ENCODE measurements around the gene LRRC32.
A peak's percentile ranks its signal among the peaks of the same experiment; 100 is the strongest.
"Not testable (repeated sequence)": the region's sequence is repeated elsewhere in the genome, so short reads cannot be mapped to it uniquely, and the experiment has no call there.

Gene LRRC32

GRCh38 chr11:76649851-76650372, 20.6 kb downstream of the LRRC32 start:
- no peak for TF ChIP-seq CTCF (IDR thresholded peaks at IDR 0.05; ENCODE audit: unreplicated experiment in 3 of 3)
- Mint-ChIP-seq H3K4me3 (no peak overlapping the region), H3K36me3 (ENCODE audit: low read depth) (no peaks in the 10 kb centered on the region), H3K27me3 (ENCODE audit: low read depth) (no peaks in the 10 kb centered on the region), H3K9me3 (peaks cover 31% of the 10 kb centered on the region), H3K4me1 (peaks cover 41% of the 10 kb centered on the region), H3K27ac (peak overlapping the region in 2 of 3 experiments; percentile 73 to 83)

- H3K4me1 Mint-ChIP-seq, result peaks cover 32% of the 10 kb centered on the region
- no peak for TF ChIP-seq CTCF (IDR thresholded peaks at IDR 0.05; ENCODE audit: unreplicated experiment in 3 of 3)
- no peaks in the 10 kb centered on the region for H3K36me3 Mint-ChIP-seq (ENCODE audit: low read depth)
- no peaks in the 10 kb centered on the region for H3K27me3 Mint-ChIP-seq (ENCODE audit: low read depth)
- peaks cover 35% of the 10 kb centered on the region for H3K9me3 Mint-ChIP-seq
- H3K27ac Mint-ChIP-seq, result peak overlapping the region in 2 of 3 experiments; percentile 42 to 83
- no peak overlapping the region for H3K4me3 Mint-ChIP-seq
Observed at GRCh38 chr11:76649011-76649410, 21.5 kb downstream of the LRRC32 start.

GRCh38 chr11:76648061-76648460, 22.5 kb downstream of the LRRC32 start:
- Mint-ChIP-seq H3K9me3 (peaks cover 35% of the 10 kb centered on the region), H3K27ac (no peak overlapping the region), H3K36me3 (ENCODE audit: low read depth) (no peaks in the 10 kb centered on the region), H3K4me3 (no peak overlapping the region), H3K4me1 (peaks cover 23% of the 10 kb centered on the region), H3K27me3 (ENCODE audit: low read depth) (no peaks in the 10 kb centered on the region)
- TF ChIP-seq CTCF (IDR thresholded peaks at IDR 0.05; ENCODE audit: unreplicated experiment in 3 of 3), result no peak

GRCh38 chr11:76646882-76647534, 23.5 kb downstream of the LRRC32 start:
- Mint-ChIP-seq H3K9me3 (peaks cover 35% of the 10 kb centered on the region), H3K4me1 (peaks cover 16% of the 10 kb centered on the region), H3K27me3 (ENCODE audit: low read depth) (no peaks in the 10 kb centered on the region), H3K36me3 (ENCODE audit: low read depth) (no peaks in the 10 kb centered on the region), H3K27ac (no peak overlapping the region), H3K4me3 (no peak overlapping the region)
- no peak for TF ChIP-seq CTCF (IDR thresholded peaks at IDR 0.05; ENCODE audit: unreplicated experiment in 3 of 3)

GRCh38 chr11:76644591-76644990, 26.0 kb downstream of the LRRC32 start:
- Mint-ChIP-seq H3K4me3 (no peak overlapping the region), H3K36me3 (ENCODE audit: low read depth) (no peaks in the 10 kb centered on the region), H3K27ac (no peak overlapping the region), H3K27me3 (ENCODE audit: low read depth) (no peaks in the 10 kb centered on the region), H3K9me3 (peaks cover 32% of the 10 kb centered on the region), H3K4me1 (peaks cover 10% of the 10 kb centered on the region)
- TF ChIP-seq CTCF (IDR thresholded peaks at IDR 0.05; ENCODE audit: unreplicated experiment in 3 of 3), result no peak

GRCh38 chr11:76643711-76644110, 26.8 kb downstream of the LRRC32 start:
- H3K27me3 Mint-ChIP-seq (ENCODE audit: low read depth); H3K27ac Mint-ChIP-seq; H3K4me1 Mint-ChIP-seq; H3K4me3 Mint-ChIP-seq; H3K36me3 Mint-ChIP-seq (ENCODE audit: low read depth): not testable (repeated sequence)
- H3K9me3 Mint-ChIP-seq, result peaks cover 26% of the 10 kb centered on the region

Measured in nephron (organoid).